ENCODE results near the gene MET. TPM values are rescaled to one million over a fixed set of nuclear protein-coding genes. Genes with fewer than 3 reads are reported as not detected.

Gene MET
- total and polyA plus RNA-seq, 2 of the 13 experiments (the other 11 are each of a cell fraction or from before 2014, with no cell fraction given), result 21.8 to 31.5 TPM

GRCh38 chr7:116741625-116742316, 69.8 kb downstream of the MET start (continued):
- TF ChIP-seq RNF2 (conservative IDR thresholded peaks at IDR 0.05; ENCODE audit: low read depth) (no peak), IRF9 (CRISPR knock-in tag; IDR thresholded peaks at IDR 0.05; ENCODE audit: borderline replicate concordance) (no peak), RXRB (CRISPR knock-in tag; IDR thresholded peaks at IDR 0.05; ENCODE audit: borderline replicate concordance) (peak; percentile 89), FOXC1 (CRISPR knock-in tag; IDR thresholded peaks at IDR 0.05; ENCODE audit: borderline replicate concordance) (no peak), SPEN (CRISPR knock-in tag; IDR thresholded peaks at IDR 0.05; ENCODE audit: low read depth) (no peak), HMG20A (CRISPR knock-in tag; IDR thresholded peaks at IDR 0.05; ENCODE audit: borderline replicate concordance) (peak; percentile 66; the same call in 1 of the 2 replicates), TBX2 (CRISPR knock-in tag; IDR thresholded peaks at IDR 0.05; ENCODE audit: borderline replicate concordance) (0 out of 2 replicates have a peak, but pooled peaks have one; percentile 31), FUBP1 (CRISPR knock-in tag; IDR thresholded peaks at IDR 0.05; ENCODE audit: borderline replicate concordance) (no peak), AKAP8 (CRISPR knock-in tag; IDR thresholded peaks at IDR 0.05) (no peak), NFATC3 (CRISPR knock-in tag; IDR thresholded peaks at IDR 0.05) (no peak), ZBED4 (CRISPR knock-in tag; IDR thresholded peaks at IDR 0.05; ENCODE audit: borderline replicate concordance) (peak; percentile 71; the same call in 1 of the 2 replicates), HNF4A (CRISPR knock-in tag; IDR thresholded peaks at IDR 0.05) (peak; percentile 73), MED1 (CRISPR knock-in tag; IDR thresholded peaks at IDR 0.05) (peak; percentile 71), FOXP1 (IDR thresholded peaks at IDR 0.05) (no peak), FOXP1 (CRISPR knock-in tag; IDR thresholded peaks at IDR 0.05) (peak; percentile 81), GATAD2A (CRISPR knock-in tag; IDR thresholded peaks at IDR 0.05) (peak; percentile 86), NCOR1 (IDR thresholded peaks at IDR 0.05; ENCODE audit: borderline replicate concordance, low read length) (peak; percentile 90; the same call in 1 of the 2 replicates), RARA (CRISPR knock-in tag; IDR thresholded peaks at IDR 0.05) (peak; percentile 93), ZNF569 (CRISPR knock-in tag; IDR thresholded peaks at IDR 0.05; ENCODE audit: borderline replicate concordance) (no peak), CREM (IDR thresholded peaks at IDR 0.05) (peak; percentile 38; the same call in 1 of the 2 replicates), CREM (CRISPR knock-in tag; IDR thresholded peaks at IDR 0.05) (no peak), KDM5A (IDR thresholded peaks at IDR 0.05; ENCODE audit: borderline replicate concordance, low read length) (no peak)

All from HepG2 (cell line).